DMS53 (cell line): Measurements from ENCODE around the gene PLA2G4B.

Experiments
- DNase-seq: peaks from one replicate; lab custom pipeline; 2025; lab: John Stamatoyannopoulos, UW

Gene PLA2G4B

DNA sequence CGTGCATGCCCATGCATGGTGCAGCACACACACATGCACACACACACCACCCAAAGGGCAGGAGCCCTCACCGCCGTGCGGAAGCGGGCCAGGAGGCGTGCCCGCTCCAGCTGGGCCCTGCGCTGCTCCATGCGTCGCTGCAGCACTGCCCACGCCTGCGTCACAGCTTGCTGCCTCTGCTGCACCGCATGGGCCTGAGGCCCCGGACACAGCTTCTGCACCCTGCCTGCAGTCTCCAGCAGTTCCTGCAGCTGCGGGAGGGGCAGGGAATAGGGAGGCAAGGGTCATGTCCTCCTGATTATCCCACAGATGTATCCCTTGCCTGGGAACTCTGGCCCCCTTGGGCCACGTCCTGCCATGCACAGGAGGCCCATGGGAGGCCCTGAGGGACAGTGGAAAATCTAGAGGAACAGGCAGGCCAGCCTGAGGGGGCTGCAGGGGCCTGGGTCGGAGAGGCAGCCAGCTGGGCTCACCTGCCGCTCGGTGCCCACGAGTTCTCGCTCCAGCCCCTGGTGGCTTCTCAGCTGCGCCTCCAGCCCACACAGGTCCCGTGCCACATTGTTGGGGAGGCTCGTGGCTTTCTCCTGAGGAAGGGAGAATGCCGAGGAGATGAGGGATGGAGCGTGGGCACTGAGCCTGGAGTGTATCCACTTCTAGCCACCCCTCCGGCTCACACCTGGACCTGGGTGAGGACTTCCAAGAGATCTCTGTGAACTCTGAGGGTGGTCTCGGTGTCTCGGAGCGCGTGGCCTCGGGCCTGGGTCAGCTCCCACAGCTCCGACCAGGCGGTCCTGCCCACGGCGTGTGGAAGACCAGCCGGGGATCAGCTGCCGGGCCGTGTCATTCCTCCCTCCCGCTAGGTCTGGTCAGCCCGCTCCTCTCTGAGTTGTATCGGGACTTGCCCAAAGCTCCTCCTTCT lies 31.4 kb downstream of the PLA2G4B start:
- no peak for DNase-seq

DNA sequence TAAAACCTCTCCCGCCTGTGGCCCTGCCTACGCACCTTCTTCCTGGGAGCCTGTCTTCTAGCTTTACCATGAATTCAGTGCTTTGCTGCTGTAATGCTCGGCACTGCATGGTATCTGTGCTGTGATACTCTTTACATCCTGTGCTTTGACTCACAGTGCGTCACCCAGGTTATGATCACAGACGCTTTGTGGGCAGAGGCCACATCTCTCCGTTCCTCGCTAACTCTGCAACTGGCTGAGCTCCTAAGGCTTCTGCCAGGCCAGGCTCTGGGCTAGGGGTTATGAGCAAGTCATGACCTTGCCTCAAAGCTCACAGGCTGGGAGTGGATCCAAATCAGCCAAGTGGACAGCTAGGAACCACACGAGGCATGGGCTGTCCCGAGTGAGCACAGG lies 32.0 kb downstream of the PLA2G4B start:
- DNase-seq: no peak

- no peak for DNase-seq
Observed at GRCh38 chr15:41871175-41871905, 32.7 kb downstream of the PLA2G4B start.

DNA sequence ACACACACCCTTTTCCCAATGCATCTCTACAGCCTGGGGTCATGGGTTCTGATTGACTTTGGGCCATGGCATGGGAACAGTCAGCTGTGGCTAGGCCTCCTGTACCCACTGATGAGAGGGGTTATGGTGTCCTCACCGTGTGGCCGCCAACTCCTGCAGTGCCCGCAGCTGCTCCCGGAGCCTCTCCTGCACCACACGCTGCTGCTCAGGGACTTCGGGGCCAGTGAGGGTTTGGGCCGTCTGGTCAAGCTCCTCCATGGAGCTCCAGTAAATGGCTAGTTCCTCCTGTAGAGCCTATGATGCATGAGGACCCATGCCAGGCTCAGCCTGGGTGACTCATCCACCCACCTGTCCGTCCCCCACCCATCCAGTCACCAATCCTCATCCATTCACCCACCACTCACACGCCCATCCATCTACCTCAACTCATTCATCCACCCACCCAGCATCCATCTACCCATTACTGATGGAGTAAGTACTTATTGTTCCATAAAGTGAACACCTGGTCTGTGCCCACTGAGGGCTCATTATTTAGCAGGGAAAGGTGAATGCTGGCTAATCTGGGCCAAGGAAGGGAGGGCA lies 33.6 kb downstream of the PLA2G4B start:
- no peak for DNase-seq

GRCh38 chr15:41873711-41874110 lies 35.1 kb downstream of the PLA2G4B start:
- peak; percentile 28 for DNase-seq

DNA sequence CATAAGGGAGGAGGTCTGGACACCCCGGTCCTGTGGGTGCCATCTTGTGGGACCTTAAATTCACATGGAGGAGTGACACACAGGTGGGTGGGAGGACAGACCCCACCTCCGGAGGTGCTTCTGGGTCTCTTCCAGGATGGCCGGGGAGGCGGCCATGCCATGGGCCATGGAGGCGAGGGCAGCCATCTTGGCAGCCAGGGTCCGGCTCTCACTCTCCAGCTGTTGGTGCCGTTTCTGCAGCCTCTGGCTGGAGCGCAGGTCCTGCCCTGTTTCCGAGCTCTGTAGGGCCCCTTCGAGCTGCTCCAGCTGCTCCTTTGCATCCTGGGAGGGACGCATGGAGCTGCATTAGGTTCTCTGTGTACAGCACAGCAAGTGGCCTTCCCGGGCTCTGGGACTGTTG lies 36.1 kb downstream of the PLA2G4B start:
- no peak for DNase-seq

DNA sequence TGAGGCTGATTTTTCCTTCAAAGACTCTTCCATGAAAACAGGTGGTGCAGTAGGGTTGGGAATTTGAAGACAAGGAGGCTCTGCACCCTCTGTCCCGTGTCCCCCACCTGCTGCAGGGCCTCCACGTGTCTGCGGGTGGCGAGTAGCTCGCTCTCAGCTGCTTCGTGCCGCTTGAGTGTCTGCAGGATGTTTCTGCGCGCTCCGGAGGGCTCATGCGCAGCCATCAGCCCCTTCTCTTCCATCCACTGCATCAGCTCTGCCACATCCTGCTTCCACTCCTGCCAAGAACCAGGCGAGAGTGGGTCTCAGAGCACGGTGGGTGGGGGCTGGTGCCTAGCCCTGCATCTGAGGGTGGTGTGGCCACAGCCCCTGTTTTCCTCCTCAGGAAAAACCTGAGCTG lies 37.4 kb downstream of the PLA2G4B start:
- DNase-seq: no peak

- DNase-seq: no peak
Observed at GRCh38 chr15:41876689-41877088, 38.0 kb downstream of the PLA2G4B start.

DNA sequence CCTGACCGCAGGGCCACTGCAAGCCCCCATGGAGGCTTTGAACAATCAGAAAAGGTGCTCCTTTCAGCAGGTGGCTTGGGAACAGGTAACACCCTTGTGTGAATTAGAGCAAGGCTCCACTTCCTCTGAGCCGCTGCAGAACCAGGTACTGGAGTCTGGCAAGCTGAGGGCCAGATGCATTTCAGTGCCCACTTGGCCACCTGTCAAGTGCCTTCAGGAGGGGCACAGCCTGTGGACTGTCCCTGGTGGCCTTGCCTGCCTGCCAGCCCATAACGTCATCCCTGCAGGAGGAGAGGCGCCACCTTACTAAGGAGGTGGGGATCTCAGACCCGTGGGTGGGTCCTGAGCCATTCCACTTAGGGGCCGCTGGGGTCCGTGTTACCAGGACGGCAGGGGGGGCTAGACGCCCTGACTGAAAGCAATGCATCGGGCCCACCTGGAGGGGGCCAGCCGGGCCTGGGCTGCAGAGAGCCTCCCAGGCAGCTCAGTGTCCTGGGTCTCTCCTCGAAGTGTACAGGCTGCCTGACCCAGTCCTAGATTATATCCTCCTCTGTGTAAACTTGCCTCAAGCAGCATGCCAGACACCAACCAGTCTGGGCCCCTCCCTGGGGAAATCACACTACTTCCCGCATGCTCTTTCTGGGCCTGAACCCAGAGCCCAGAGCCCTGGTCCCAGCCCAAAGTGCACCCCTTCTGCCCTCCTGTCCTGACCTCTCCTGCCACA lies 39.1 kb downstream of the PLA2G4B start:
- no peak for DNase-seq

GRCh38 chr15:41878355-41878699 lies 39.7 kb downstream of the PLA2G4B start:
- no peak for DNase-seq

DNA sequence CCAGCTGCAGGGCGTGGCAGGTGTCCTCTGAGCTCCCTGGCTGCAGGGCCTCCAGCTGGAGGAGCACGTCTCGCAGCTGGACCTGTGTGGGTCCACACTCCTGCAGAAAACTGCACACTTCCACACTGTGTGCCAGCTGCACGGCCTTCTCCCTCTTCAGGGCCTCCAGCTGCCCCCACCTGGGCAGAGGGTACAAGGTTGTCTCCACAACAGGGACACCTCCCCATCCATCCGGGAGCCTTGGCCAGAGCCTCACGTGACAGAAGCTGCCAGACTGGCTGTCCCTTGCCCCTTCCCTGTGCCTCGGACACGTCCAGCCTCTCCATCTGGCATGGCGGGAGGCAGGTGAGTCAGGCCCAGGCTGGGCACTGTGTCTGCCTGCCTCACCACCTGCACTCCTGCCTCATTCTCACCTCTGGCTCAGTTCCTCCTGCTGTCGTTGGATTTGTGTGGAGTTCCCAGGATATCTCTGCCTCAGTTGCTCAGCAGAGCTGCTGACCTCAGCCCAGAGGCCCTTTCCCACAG lies 40.7 kb downstream of the PLA2G4B start:
- DNase-seq: no peak

- DNase-seq: no peak
Observed at GRCh38 chr15:41880156-41880877, 41.7 kb downstream of the PLA2G4B start.

DNA sequence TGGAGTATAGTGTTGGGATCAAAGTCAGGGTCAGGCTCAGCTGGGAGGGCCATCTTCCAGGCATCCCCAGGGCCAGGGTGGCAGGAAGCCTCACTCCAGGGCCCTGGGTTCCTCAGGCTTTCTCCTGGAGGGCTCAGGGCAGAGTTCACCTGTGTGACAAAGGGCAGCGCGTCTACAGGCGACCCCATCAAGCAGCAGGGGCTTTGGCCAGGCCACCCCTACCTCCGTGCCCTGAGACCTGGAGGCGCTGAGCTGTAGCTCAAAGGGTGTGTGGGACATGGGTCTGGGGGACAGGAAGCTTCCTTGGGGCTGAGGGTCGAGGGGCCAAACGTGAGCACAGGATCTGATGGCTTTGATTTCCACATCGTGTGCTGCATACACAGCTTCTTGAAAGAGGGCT lies 42.4 kb downstream of the PLA2G4B start:
- no peak for DNase-seq

- DNase-seq: no peak
Observed at GRCh38 chr15:41881550-41881919, 42.9 kb downstream of the PLA2G4B start.

- peak; percentile 71 for DNase-seq
Observed at GRCh38 chr15:41881920-41882688, 43.5 kb downstream of the PLA2G4B start.

- DNase-seq: peak; percentile 32
Observed at GRCh38 chr15:41882689-41883483, 44.2 kb downstream of the PLA2G4B start.

DNA sequence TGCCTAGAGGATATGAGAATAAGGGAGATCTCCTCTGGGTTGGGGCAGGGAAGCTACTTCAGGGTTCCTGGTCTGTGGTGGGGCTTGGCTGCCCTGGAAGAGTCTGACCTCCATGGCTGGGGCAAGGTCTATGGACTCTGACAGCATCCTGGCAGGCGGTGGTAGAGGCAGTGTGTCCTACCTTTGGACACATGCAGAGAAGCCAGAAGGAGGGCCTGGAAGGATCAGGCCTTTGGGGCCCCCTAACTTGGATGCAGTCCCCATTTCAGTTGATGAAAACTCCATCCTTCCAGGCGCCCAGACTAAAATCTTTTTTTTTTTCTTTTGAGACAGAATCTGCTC lies 44.8 kb downstream of the PLA2G4B start:
- no peak for DNase-seq

DNA sequence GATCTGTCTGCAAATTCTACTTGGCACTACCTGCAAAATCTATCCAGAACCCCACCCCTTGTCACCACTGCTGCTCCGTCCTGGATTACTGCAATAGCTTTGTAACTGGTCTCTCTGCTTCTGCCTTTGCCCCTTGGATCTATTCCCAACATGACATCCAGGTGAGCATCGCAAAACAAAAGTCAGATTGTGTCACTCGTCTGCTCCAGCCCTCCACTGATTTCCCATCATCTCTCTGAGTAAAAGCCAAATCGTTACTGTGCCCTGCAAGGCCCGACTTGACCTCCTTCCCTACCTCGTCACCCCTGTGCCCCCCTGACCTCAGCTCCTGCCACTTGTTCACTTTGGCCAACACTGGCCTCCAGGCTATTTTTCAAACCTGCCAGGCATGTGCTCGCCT lies 45.8 kb downstream of the PLA2G4B start:
- DNase-seq: no peak

- DNase-seq: no peak
Observed at GRCh38 chr15:41885321-41885720, 46.7 kb downstream of the PLA2G4B start.

DNA sequence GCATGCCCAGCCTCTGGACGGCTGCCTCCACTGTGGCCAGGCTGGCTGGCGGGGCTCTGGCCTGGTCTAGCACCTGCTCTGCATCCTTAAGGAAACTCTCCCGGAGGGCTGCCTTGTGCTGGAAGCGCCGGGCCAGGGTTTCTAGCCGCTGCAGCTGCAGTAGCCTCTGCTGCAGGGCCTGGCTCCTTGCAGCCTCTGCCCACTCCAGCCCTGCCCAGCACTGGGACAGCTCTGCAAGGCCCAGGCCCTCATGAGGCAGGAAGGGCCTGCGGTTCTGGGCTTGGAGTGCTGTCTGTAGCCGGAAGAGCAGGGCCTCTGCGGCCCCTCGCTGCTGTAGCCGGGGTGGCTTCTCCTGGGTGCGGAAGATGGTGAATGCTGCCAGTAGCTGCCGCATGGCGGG lies 47.2 kb downstream of the PLA2G4B start:
- no peak for DNase-seq
